Muscle of leg (tissue), 11 donors: ENCODE measurements around the gene ALDH1A1. TPM values are rescaled to one million over a fixed set of nuclear protein-coding genes. Genes with fewer than 3 reads are reported as not detected.

Experiments
- DNase-seq: peaks from one replicate; pipeline ENCODE4 v3.0.0; 2013
- H3K27ac ChIP-seq: one replicate; pipeline ENCODE4 v1.5.1; 2013; ENCODE audit warnings: mild to moderate bottlenecking, low read length, control low read depth
- H3K27me3 ChIP-seq: one replicate; pipeline ENCODE4 v1.6.1; 2013; ENCODE audit warnings: low read length; ENCODE audit not compliant: control insufficient read depth, insufficient read depth
- H3K36me3 ChIP-seq: one replicate; pipeline ENCODE4 v1.6.1; 2013; ENCODE audit warnings: low read length; ENCODE audit not compliant: control insufficient read depth, insufficient read depth
- H3K4me1 ChIP-seq: one replicate; pipeline ENCODE4 v1.6.1; 2013; ENCODE audit warnings: low read length; ENCODE audit not compliant: control insufficient read depth, insufficient read depth
- H3K4me3 ChIP-seq: one replicate; pipeline ENCODE4 v1.5.1; 2013; ENCODE audit warnings: low read length, control low read depth
- H3K9me3 ChIP-seq: replicated peaks from 2 replicates; pipeline ENCODE4 v1.6.1; 2013; ENCODE audit warnings: low read depth, low read length; ENCODE audit not compliant: control insufficient read depth
- WGBS: methylation state at CpG from one replicate; pipeline ENCODE4 v1.1.5; 2013; ENCODE audit warnings: missing lambda C conversion rate; ENCODE audit not compliant: insufficient coverage; 5-methylcytosine and 5-hydroxymethylcytosine counted together
- polyA plus RNA-seq, 8 donors: library from polyadenylated mRNA; unstranded; fragments of 120-200 nt; gene quantifications; one replicate each; pipeline versions ENCODE4 v1.2.1 to v1.2.3, GENCODE V29; 2013; ENCODE audit warnings: inconsistent platforms in 1 of 8, low replicate concordance in 1 of 8; ENCODE audit not compliant: insufficient read length in 8 of 8, insufficient read depth in 1 of 8
- total RNA-seq: library from RNA; stranded (reverse); fragments of 120-200 nt; gene quantifications from one replicate; pipeline ENCODE4 v1.2.4, GENCODE V29; 2013

ALDH1A1 gene
- total and polyA plus RNA-seq, 9 donors, result 16.7 to 38.0 (median 31.7) TPM

DNA sequence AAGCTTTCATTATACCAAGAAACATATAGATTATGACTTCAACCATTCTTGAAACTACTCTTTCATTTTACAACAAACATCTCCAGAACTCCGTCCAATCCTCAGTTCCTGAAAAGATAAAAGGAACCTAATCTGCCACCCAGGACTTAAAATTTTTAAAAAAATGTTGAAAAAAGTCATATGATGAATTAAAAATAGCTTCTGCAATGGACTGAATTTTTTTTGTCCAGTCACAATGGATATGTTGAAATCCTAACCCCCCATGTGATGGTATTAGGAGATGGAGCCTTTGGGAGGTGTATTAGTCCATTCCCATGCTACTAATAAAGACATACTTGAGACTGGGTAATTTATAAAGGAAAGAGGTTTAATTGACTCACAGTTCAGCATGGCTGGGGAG lies 2.7 kb upstream of the ALDH1A1 start:
- no CpG with 5 or more reads among the region's 1 CpG for WGBS
- peak overlapping the region; percentile 83 for H3K27ac ChIP-seq
- no peaks in the 10 kb centered on the region for H3K27me3 ChIP-seq

DNA sequence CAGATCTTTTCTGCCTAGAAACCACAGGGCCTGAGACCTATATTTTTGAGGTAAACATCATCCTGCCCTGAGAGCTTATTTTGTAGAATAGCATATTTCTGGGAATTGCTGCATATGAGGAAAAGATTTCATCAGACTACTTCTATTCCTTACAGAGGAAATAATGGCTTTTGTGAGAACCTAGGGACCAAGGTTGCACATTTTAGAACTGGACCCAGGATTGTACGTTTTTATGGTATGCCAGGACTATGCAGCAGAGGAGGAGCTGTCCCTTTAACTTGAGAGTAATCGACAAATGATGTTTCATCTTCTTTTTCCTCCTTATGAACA lies 2.2 kb upstream of the ALDH1A1 start:
- no CpG with 5 or more reads among the region's 2 CpGs for WGBS
- peak overlapping the region; percentile 83 for H3K27ac ChIP-seq
- peak; percentile 77 for DNase-seq

More for the DNA sequence above, 2.7 kb upstream of the ALDH1A1 start:
- H3K36me3 ChIP-seq, result no peaks in the 10 kb centered on the region
- H3K9me3 ChIP-seq, result peaks cover 9% of the 10 kb centered on the region
- H3K4me1 ChIP-seq, result peaks cover 16% of the 10 kb centered on the region
- no peak for DNase-seq
- H3K4me3 ChIP-seq, result no peak overlapping the region

DNA sequence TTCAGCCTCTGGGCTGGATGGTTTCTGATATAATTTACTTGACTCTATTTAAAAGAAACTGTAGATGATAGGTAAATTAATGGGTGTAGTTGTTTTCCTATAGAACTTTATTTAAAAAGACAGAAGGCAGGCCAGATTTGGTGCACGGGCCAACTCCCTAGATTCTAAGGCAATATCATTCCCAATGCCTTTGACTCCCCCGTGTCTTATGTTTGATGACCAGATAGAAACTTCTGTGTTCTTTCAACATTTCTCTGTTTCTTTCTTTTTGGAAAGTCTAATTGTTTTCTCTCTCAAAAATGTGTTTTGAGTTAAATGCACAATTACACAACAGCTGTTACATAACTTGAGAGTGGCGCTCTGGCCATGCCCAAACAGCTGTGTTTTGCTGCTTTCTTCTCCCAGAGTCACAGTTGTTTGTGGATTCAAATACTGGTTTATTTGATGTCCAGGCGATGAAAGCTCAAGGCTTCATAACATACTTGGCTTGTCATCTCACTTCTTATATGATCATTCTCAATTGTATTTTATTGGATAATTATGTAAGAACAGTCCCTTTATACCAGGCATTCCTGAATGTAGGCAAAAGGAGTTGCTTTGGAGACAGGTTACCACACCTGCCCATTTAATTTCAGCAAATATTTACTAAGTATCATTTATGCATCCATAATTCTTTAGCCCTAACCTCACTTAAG lies 1.7 kb upstream of the ALDH1A1 start:
- Histone ChIP-seq H3K4me1 (peaks cover 16% of the 10 kb centered on the region), H3K9me3 (peaks cover 9% of the 10 kb centered on the region), H3K27ac (peak overlapping the region; percentile 83), H3K27me3 (no peaks in the 10 kb centered on the region), H3K4me3 (no peak overlapping the region), H3K36me3 (no peaks in the 10 kb centered on the region)
- DNase-seq, result peak; percentile 93
- 20% methylated on average over 1 of the region's 4 CpGs for WGBS

More for the DNA sequence above, 2.2 kb upstream of the ALDH1A1 start:
- Histone ChIP-seq H3K27me3 (no peaks in the 10 kb centered on the region), H3K4me3 (no peak overlapping the region), H3K36me3 (no peaks in the 10 kb centered on the region), H3K9me3 (peaks cover 9% of the 10 kb centered on the region), H3K4me1 (peaks cover 16% of the 10 kb centered on the region)

DNA sequence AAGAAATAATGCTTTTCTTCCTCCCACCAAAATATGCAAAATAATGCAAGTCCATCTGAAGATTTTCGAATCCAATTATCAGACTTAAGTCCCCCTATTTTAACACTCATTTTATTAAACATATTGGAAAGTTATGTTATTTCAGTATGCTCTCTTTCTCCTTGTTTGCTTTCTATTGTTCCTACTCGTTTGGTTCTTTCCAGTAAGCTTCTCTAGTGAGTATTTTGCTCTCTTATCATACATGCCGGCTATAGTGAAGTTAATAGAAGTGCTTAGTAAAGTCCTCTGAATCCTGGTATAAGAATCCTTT lies 517 bp downstream of the ALDH1A1 start:
- Histone ChIP-seq H3K9me3 (no peaks in the 10 kb centered on the region), H3K27ac (peak overlapping the region; percentile 18), H3K27me3 (no peaks in the 10 kb centered on the region), H3K4me3 (peak overlapping the region; percentile 32), H3K4me1 (peaks cover 24% of the 10 kb centered on the region), H3K36me3 (no peaks in the 10 kb centered on the region)
- WGBS, result no CpG with 5 or more reads among the region's 3 CpGs
- DNase-seq, result no peak

DNA sequence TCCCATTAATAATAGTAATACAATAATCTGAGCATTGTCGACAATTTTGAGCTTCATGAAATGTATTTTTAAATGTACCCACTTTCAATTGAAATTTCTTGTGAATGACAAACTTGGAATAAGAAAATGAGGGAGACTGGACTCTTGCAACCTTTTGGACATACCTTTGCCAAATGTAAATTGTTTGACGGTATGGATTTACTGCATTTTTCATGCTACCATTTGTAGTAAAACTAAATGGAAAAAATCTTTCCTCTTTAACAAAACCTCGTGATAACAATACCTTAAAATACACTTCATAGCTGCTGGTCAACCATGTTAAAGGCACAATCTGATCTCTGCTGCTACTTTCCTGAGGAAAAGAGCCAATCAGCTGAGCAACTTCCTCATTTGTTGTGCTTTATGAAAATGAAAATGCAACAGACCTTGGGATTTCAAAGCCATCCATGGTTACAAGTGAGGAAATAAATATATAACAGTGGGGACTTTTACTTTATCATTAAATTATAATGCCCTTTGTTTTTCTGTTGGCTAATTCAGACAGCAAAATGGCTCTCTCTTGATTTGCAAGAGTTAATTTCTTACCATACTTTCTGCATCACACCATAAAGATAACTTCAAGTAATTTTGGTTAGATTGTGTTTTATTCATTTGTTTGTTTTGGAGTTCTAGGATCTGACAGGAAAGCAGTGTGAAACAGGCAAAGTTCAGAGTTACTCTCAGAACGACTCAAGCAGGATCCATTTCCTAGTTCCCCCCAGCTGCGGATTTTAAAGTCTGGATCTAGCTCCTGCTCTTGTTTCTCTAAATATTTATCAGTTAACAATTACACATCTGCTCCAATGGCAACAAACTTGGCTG lies 1.1 kb downstream of the ALDH1A1 start:
- DNase-seq, result peak; percentile 63

DNA sequence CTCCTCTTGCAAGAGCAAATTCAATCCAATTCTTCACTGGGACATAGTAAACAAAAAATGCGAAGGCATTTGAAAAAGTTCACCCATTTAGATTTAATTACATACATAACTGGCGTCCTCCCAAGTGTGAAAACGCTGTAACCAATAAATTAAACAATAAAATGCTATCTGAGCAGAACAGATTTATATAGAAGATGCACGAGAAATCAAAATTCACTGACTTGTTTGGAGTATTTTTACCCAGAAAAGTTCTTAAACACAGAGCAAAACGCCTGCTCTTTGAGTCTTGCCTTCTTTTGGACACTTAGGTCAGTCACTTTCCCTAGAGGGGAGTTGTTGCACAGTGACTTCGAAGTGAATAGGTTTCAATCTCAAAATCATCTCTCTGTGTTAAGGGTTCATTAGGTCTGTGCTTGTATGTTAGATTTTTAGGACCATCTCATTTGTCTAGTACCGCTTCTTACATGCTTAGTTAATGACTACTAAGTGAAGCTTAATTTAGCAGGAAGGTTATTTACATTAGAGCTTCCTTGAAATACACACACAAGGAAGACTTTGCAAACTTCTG lies 1.9 kb downstream of the ALDH1A1 start:
- Histone ChIP-seq H3K27me3 (no peaks in the 10 kb centered on the region), H3K4me1 (peaks cover 24% of the 10 kb centered on the region), H3K36me3 (no peaks in the 10 kb centered on the region), H3K27ac (peak overlapping the region; percentile 18), H3K9me3 (no peaks in the 10 kb centered on the region), H3K4me3 (peak overlapping the region; percentile 11)
- no peak for DNase-seq
- WGBS, result no CpG with 5 or more reads among the region's 7 CpGs

More for the DNA sequence above, 1.1 kb downstream of the ALDH1A1 start:
- Histone ChIP-seq H3K36me3 (no peaks in the 10 kb centered on the region), H3K27ac (peak overlapping the region; percentile 18), H3K4me1 (peaks cover 24% of the 10 kb centered on the region), H3K4me3 (peak overlapping the region; percentile 32), H3K9me3 (no peaks in the 10 kb centered on the region), H3K27me3 (no peaks in the 10 kb centered on the region)
- WGBS, result 10% methylated on average over 2 of the region's 5 CpGs

DNA sequence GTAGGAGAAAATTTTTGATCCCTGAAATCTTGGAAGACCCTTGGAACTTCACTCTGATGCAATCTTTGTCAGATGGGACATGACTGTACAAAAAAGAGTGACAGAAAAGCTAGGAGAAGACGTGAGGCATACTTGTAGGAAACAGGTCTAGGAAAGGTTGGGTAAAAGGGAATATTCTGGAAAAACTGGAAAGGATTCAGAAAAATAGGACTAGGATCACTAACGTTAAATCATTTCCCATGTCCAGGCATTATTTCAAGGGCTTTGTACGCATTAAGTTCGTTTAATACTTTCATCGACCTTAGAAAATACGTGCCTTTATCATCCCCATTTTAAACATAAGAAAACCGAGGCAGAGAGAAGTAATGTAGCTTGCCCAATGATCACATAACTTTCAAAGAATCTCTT lies 2.9 kb downstream of the ALDH1A1 start:
- Histone ChIP-seq H3K27ac (no peak overlapping the region), H3K4me3 (no peak overlapping the region), H3K4me1 (peaks cover 20% of the 10 kb centered on the region), H3K9me3 (no peaks in the 10 kb centered on the region), H3K27me3 (no peaks in the 10 kb centered on the region), H3K36me3 (no peaks in the 10 kb centered on the region)
- no peak for DNase-seq
- 17% methylated on average over 1 of the region's 7 CpGs for WGBS

DNA sequence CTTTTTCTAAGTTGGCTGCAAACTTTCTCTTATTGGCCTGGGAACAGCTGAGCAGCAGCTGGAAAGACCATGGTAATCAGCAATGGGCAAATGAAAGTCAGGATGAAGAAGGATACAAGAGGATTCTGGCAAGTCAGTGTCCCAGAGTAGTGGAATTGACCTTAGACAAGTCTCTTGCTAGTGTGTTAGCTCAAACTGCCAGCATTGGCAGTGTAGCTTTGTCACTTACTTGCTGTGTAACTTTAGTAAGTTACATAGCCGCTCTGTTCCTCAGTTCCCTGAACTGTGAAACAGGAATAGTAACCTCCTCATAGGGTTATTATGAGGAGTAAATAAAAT lies 3.6 kb downstream of the ALDH1A1 start:
- Histone ChIP-seq H3K4me1 (peaks cover 15% of the 10 kb centered on the region), H3K9me3 (no peaks in the 10 kb centered on the region), H3K36me3 (no peaks in the 10 kb centered on the region), H3K4me3 (no peak overlapping the region), H3K27me3 (no peaks in the 10 kb centered on the region), H3K27ac (peak overlapping the region; percentile 45)
- peak; percentile 74 for DNase-seq
- no CpG with 5 or more reads among the region's 1 CpG for WGBS

DNA sequence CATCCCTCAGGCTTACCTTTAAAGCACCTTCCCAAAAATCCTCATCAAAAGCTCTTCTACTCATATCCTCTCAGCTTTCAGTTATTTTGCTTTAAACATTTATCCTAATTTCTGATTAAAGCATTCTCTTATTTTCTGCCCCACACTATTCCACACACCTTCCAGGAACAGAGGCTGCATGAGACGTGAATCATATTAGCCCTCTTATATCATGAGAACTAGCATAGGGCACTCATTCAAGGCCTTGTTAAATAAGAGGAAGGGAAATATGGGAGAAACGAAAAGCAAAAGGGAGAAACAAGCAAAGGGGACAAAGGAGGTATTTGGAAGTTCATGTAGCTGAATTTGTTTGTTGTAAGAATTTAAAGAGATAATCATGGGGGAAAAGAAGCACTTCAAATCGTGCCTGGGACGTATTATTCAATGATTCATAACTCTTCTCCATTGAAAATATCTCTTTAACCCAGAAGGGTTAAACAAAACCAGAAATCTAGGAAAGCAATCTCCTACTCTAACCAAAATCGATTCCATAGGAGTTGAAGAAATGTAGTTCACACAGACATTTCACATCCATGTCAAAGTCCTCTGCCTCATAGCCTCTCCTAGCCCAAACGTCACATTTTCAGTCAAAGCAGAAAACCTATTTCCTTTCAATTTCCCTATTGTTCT lies 4.1 kb downstream of the ALDH1A1 start:
- Histone ChIP-seq H3K9me3 (no peaks in the 10 kb centered on the region), H3K27ac (peak overlapping the region; percentile 45), H3K27me3 (no peaks in the 10 kb centered on the region), H3K4me1 (peaks cover 12% of the 10 kb centered on the region), H3K36me3 (no peaks in the 10 kb centered on the region), H3K4me3 (no peak overlapping the region)
- no peak for DNase-seq
- WGBS, result 33% methylated on average over 2 of the region's 6 CpGs

DNA sequence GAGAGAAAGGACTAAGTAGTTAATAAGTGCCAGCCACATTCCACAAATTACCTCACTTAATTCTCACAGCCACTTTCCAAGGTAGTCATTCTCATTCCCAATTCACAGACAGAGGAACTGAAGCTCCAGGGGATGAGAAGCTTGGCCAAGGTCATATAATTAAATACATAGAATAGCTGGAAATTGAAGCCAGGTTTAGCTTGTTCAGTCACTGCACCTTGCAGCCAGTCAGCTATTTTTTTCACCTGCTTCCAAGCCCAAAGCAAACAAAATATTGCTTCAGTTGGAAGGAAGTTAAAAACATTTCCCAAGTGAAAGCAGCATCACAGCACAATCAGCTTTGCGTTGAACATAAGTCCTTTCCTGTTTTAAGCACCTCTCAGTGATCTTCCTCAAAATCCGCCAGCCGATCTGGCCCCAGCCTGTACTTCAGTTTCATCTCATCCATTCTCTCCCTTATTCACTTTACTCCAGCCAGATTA lies 4.8 kb downstream of the ALDH1A1 start:
- H3K9me3 ChIP-seq, result no peaks in the 10 kb centered on the region
- WGBS, result 60% methylated on average over 3 of the region's 3 CpGs
- no peaks in the 10 kb centered on the region for H3K36me3 ChIP-seq
- H3K27me3 ChIP-seq, result no peaks in the 10 kb centered on the region
- H3K27ac ChIP-seq, result no peak overlapping the region
- peaks cover 10% of the 10 kb centered on the region for H3K4me1 ChIP-seq
- DNase-seq, result no peak
- H3K4me3 ChIP-seq, result no peak overlapping the region
